K562 (cell line): ENCODE results near the gene ZFPM1. TPM values are rescaled to one million over a fixed set of nuclear protein-coding genes. Genes with fewer than 3 reads are reported as not detected.

ENCODE experiments used
- ARID4B ChIP-seq: sonication (generic); formaldehyde crosslinking; IDR thresholded peaks from 2 replicates; pipeline ENCODE4 v1.8.0; 2022; ENCODE audit warnings: mild to moderate bottlenecking, missing genetic modification reagents
- ARNT ChIP-seq, 2 experiments: fragments of 450-650 bp; IDR thresholded peaks; 2 replicates each; pipeline ENCODE4 v1.6.1; 2016; ENCODE audit warnings: mild to moderate bottlenecking in 1 of 2
- BCOR ChIP-seq: fragments of 450-650 bp; IDR thresholded peaks from 2 replicates; pipeline ENCODE4 v1.6.1; 2016
- CBX2 ChIP-seq: fragments of 200-600 bp; sonication (generic); IDR thresholded peaks from one replicate; pipeline ENCODE4 v1.6.1; 2012; ENCODE audit warnings: mild to moderate bottlenecking, low read length, inconsistent platforms; ENCODE audit not compliant: insufficient read depth, poor library complexity, severe bottlenecking
- CEBPB ChIP-seq: fragments of 450-650 bp; IDR thresholded peaks from 2 replicates; pipeline ENCODE4 v1.6.1; 2016; ENCODE audit warnings: missing genetic modification characterization, missing compliant biosample characterization
- CREM ChIP-seq: IDR thresholded peaks from 2 replicates; pipeline ENCODE4 v1.6.1; 2014; ENCODE audit warnings: antibody characterized with exemption, low read depth
- EGR1 ChIP-seq: fragments of 450-650 bp; conservative IDR thresholded peaks from 2 replicates; pipeline ENCODE4 v1.6.1; 2017; ENCODE audit warnings: mild to moderate bottlenecking
- ESRRB ChIP-seq: fragments of 250-450 bp; sonication (Bioruptor Pico); IDR thresholded peaks from 2 replicates; pipeline ENCODE4 v1.5.0; 2020; ENCODE audit warnings: mild to moderate bottlenecking, moderate library complexity, borderline replicate concordance
- HMGN3 ChIP-seq: IDR thresholded peaks from 2 replicates; pipeline ENCODE4 v1.6.1; 2011; ENCODE audit warnings: borderline replicate concordance, low read depth, mild to moderate bottlenecking, mixed read lengths, low read length; ENCODE audit not compliant: insufficient read length; ENCODE audit errors: extremely low read depth
- KAT2B ChIP-seq: IDR thresholded peaks from one replicate; pipeline ENCODE4 v1.6.1; 2012; ENCODE audit warnings: low read depth, mild to moderate bottlenecking, control low read depth, inconsistent platforms, low read length, moderate library complexity
- MTA3 ChIP-seq: fragments of 450-650 bp; formaldehyde crosslinking; IDR thresholded peaks from 2 replicates; pipeline ENCODE4 v1.6.1; 2017; ENCODE audit warnings: mild to moderate bottlenecking, borderline replicate concordance
- NELFE ChIP-seq: IDR thresholded peaks from 2 replicates; pipeline ENCODE4 v1.6.1; 2011; ENCODE audit warnings: mild to moderate bottlenecking; ENCODE audit not compliant: insufficient read depth, insufficient read length
- NFIC ChIP-seq: fragments of 450-650 bp; IDR thresholded peaks from 2 replicates; pipeline ENCODE4 v1.6.1; 2017; ENCODE audit warnings: mild to moderate bottlenecking, inconsistent platforms
- PKNOX1 ChIP-seq: fragments of 450-650 bp; IDR thresholded peaks from 2 replicates; pipeline ENCODE4 v1.6.1; 2016
- RBM14 ChIP-seq: fragments of 200-400 bp; formaldehyde crosslinking; IDR thresholded peaks from 2 replicates; pipeline ENCODE4 v1.6.1; 2018; ENCODE audit warnings: low read depth, mild to moderate bottlenecking, low read length, moderate library complexity, borderline replicate concordance; ENCODE audit not compliant: insufficient read depth
- RHOXF2B ChIP-seq: fragments of 250-450 bp; sonication (Bioruptor Pico); conservative IDR thresholded peaks from 2 replicates; pipeline ENCODE4 v1.5.1; 2021
- SP2 ChIP-seq: IDR thresholded peaks from 2 replicates; pipeline ENCODE4 v1.6.1; 2011; ENCODE audit warnings: mild to moderate bottlenecking, low read depth, low read length, moderate library complexity; ENCODE audit not compliant: poor library complexity, severe bottlenecking; ENCODE audit errors: extremely low read depth
- ZBTB43 ChIP-seq: sonication (generic); formaldehyde crosslinking; IDR thresholded peaks from 2 replicates; pipeline ENCODE4 v1.8.0; 2023; ENCODE audit warnings: mild to moderate bottlenecking, missing genetic modification reagents
- ZC3H4 ChIP-seq: sonication (generic); formaldehyde crosslinking; IDR thresholded peaks from 2 replicates; pipeline ENCODE4 v1.9.0; 2021; ENCODE audit warnings: missing genetic modification reagents, borderline replicate concordance
- ZNF212 ChIP-seq: fragments of 450-650 bp; formaldehyde crosslinking; IDR thresholded peaks from 2 replicates; pipeline ENCODE4 v1.4.0; 2020; ENCODE audit warnings: mild to moderate bottlenecking
- ZNF347 ChIP-seq: fragments of 450-650 bp; formaldehyde crosslinking; IDR thresholded peaks from 2 replicates; pipeline ENCODE4 v1.4.0; 2020; ENCODE audit warnings: low read depth, mild to moderate bottlenecking, moderate library complexity
- ZNF431 ChIP-seq: sonication (generic); formaldehyde crosslinking; IDR thresholded peaks from 2 replicates; pipeline ENCODE4 v1.8.0; 2022; ENCODE audit warnings: mild to moderate bottlenecking, missing genetic modification reagents
- polyA plus RNA-seq, 8 experiments: library from polyadenylated mRNA; depleted of rRNA in 4 of 8; stranded (reverse) in 5 of 8; unstranded in 3 of 8; fragments of >200 nt; fragmentation: Nextera tagmentation in 2 of 8; fragmentation: Illumina TruSeq in 1 of 8; extraction: Ambion mirVana in 2 of 8; extraction: Trizol in 1 of 8; gene quantifications; 2 replicates each; pipeline versions ENCODE4 v1.2.1 to v1.2.3, GENCODE V29; 2011 to 2014; ENCODE audit warnings: inconsistent platforms in 1 of 8, missing spikeins in 1 of 8
- total RNA-seq, 7 experiments: library from RNA; depleted of rRNA in 6 of 7; stranded (reverse); fragments of >200 nt in 6 of 7; fragmentation: Illumina TruSeq in 2 of 7; extraction: Trizol in 2 of 7; gene quantifications; 2 replicates each; pipeline versions ENCODE4 v1.2.1 to v1.2.3, GENCODE V29; 2011 to 2021; ENCODE audit warnings: low replicate concordance in 1 of 7

Gene ZFPM1
- total and polyA plus RNA-seq, 9 of the 15 experiments (the other 6 are each of a cell fraction or from before 2014, with no cell fraction given), result 0.03 to 35.9 (median 1.4) TPM

DNA sequence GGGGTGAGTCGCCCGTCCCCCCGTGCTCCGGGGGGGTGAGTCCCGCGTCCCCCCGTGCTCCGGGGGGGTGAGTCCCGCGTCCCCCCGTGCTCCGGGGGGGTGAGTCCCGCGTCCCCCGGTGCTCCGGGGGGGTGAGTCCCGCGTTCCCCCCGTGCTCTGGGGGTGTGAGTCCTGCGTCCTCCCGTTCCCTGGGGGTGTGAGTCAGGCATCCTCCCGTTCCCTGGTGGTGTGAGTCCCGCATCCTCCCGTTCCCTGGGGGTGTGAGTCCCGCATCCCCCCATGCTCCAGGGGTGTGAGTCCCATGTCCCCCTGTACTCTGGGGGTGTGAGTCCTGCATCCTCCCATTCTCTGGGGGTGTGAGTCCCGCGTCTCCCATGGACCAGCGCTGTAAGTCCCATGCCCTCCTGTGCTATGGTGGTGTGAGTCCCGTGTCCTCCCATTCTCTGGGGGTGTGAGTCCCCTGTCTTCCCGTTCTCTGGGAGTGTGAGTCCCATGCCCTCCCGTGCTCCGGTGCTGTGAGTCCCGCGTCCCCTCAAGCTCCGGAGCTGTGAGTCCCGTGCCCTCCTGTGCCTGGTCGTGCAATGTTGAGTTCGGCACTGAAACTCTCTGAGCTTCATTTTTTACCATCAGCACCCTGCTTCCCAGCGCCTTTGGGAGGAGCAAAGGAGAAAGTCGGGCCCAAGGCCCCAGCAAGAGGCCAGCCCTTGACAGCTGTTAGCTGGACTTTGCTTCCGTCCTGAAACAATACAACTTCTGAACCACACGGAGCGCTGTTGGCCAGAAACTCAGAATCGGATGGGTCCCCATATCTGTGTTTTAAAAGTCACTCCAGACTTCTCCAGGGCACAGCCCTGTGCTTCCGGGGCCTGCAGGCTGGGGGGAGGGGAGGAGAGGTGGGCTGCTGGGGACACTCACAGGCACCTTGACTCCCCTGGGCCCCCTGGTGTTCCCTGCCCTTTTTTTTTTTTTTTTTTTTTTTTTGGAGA, 105.7 kb downstream of the ZFPM1 start (continued):
- no peak for TF ChIP-seq ARID4B (CRISPR knock-in tag)
- no peak for TF ChIP-seq CBX2
- no peak for TF ChIP-seq ZNF212
- peak; percentile 99 for TF ChIP-seq NFIC
- TF ChIP-seq CEBPB (tag), result no peak
- TF ChIP-seq RBM14, result no peak
- no peak for TF ChIP-seq KAT2B
- 0 out of 2 replicates have a peak, but pooled peaks have one; percentile 27 for TF ChIP-seq CREM
- TF ChIP-seq MTA3, result 0 out of 2 replicates have a peak, but pooled peaks have one; percentile 34
- TF ChIP-seq BCOR, result no peak
- no peak for TF ChIP-seq ZNF347 (CRISPR knock-in tag)
- no peak for TF ChIP-seq SP2
- no peak for TF ChIP-seq HMGN3
- no peak for TF ChIP-seq RHOXF2B
- no peak for TF ChIP-seq ZNF431 (CRISPR knock-in tag)
- 0 out of 4 replicates have a peak, but pooled peaks have one; percentile 27 to 28 for TF ChIP-seq ARNT (IDR thresholded peaks at IDR 0.05)
- TF ChIP-seq PKNOX1, result peak; percentile 52; the same call in 1 of the 2 replicates
- no peak for TF ChIP-seq ESRRB (CRISPR knock-in tag)
- no peak for TF ChIP-seq EGR1
- no peak for TF ChIP-seq NELFE
- TF ChIP-seq ZC3H4, result no peak
- no peak for TF ChIP-seq ZBTB43 (CRISPR knock-in tag)
